HEK293 (cell line): ENCODE results near the gene SH3BP2.

Source experiments
- CTCF ChIA-PET: fragments of 350-600 bp; formaldehyde crosslinking; extraction: SDS; loops from one replicate; lab custom pipeline; 2021; ENCODE audit warnings: antibody characterized with exemption; lab: Yijun Ruan, JAX
- POLR2A ChIA-PET: fragments of 300-600 bp; formaldehyde crosslinking; extraction: SDS; loops from one replicate; lab custom pipeline; 2020; ENCODE audit warnings: antibody characterized with exemption, inconsistent platforms; lab: Yijun Ruan, JAX
- H3K27ac ChIP-seq: fragments of 200-500 bp; sonication (Bioruptor generic); 2 replicates; pipeline ENCODE4 v1.5.1; 2014; ENCODE audit warnings: low read depth, low read length, control low read depth, inconsistent platforms; ENCODE audit errors: extremely low read depth
- H3K36me3 ChIP-seq, 2 experiments: fragments of 200-500 bp in 1 of 2; sonication (Bioruptor generic) in 1 of 2; 1 replicate in 1 of 2; 2 replicates in 1 of 2; pipeline ENCODE4 v1.5.1; 2014 to 2017; ENCODE audit warnings: inconsistent platforms in 2 of 2, low read length in 2 of 2; ENCODE audit not compliant: control insufficient read depth in 2 of 2, insufficient read depth in 1 of 2
- H3K4me1 ChIP-seq: fragments of 200-500 bp; sonication (Bioruptor generic); 2 replicates; pipeline ENCODE4 v1.5.1; 2014; ENCODE audit warnings: mild to moderate bottlenecking, low read length, inconsistent platforms; ENCODE audit not compliant: control insufficient read depth, insufficient read depth
- H3K4me3 ChIP-seq: 2 replicates; pipeline ENCODE4 v1.5.1; 2011; ENCODE audit warnings: low read depth, mild to moderate bottlenecking, control low read depth, low read length, moderate library complexity
- H3K9me3 ChIP-seq: fragments of 200-500 bp; sonication (Bioruptor generic); 2 replicates; pipeline ENCODE4 v1.5.1; 2014; ENCODE audit warnings: low read depth, low read length, inconsistent platforms; ENCODE audit not compliant: control insufficient read depth, insufficient read depth
- MYNN ChIP-seq: fragments of 450-650 bp; formaldehyde crosslinking; IDR thresholded peaks from 2 replicates; pipeline ENCODE4 v1.5.1; 2016; ENCODE audit warnings: missing biosample characterization, missing genetic modification characterization, borderline replicate concordance
- PRDM10 ChIP-seq: fragments of 450-650 bp; formaldehyde crosslinking; IDR thresholded peaks from 2 replicates; pipeline ENCODE4 v1.5.1; 2016; ENCODE audit warnings: missing biosample characterization, missing genetic modification characterization
- SETDB1 ChIP-seq: IDR thresholded peaks from one replicate; pipeline ENCODE4 v1.6.1; 2017; ENCODE audit warnings: mild to moderate bottlenecking, low read length, moderate library complexity, mixed read lengths; ENCODE audit not compliant: insufficient read length
- ZBTB26 ChIP-seq: fragments of 450-650 bp; formaldehyde crosslinking; optimal IDR thresholded peaks from 2 replicates; pipeline ENCODE3; 2016; ENCODE audit warnings: missing biosample characterization, mild to moderate bottlenecking, missing genetic modification characterization
- ZBTB48 ChIP-seq: fragments of 450-650 bp; formaldehyde crosslinking; IDR thresholded peaks from 2 replicates; pipeline ENCODE4 v1.5.1; 2016; ENCODE audit warnings: missing biosample characterization, missing genetic modification characterization
- ZNF274 ChIP-seq, 2 experiments: fragments of 200-500 bp in 1 of 2; fragments of 450-650 bp in 1 of 2; sonication (Bioruptor generic) in 1 of 2; formaldehyde crosslinking in 1 of 2; IDR thresholded peaks; 2 replicates each; pipeline versions ENCODE4 v1.5.1 to v1.6.1; 2014 to 2016; ENCODE audit warnings: borderline replicate concordance in 1 of 2, inconsistent platforms in 1 of 2, low read length in 1 of 2, missing biosample characterization in 1 of 2, missing genetic modification characterization in 1 of 2
- ZNF292 ChIP-seq: fragments of 450-650 bp; formaldehyde crosslinking; IDR thresholded peaks from 2 replicates; pipeline ENCODE4 v1.5.1; 2016; ENCODE audit warnings: low read depth, missing biosample characterization, missing genetic modification characterization, borderline replicate concordance
- ZNF404 ChIP-seq: fragments of 450-650 bp; formaldehyde crosslinking; IDR thresholded peaks from 2 replicates; pipeline ENCODE4 v1.5.1; 2017; ENCODE audit warnings: missing biosample characterization, missing genetic modification characterization
- ZNF433 ChIP-seq: fragments of 450-650 bp; formaldehyde crosslinking; IDR thresholded peaks from 2 replicates; pipeline ENCODE4 v1.5.1; 2016; ENCODE audit warnings: missing biosample characterization, missing genetic modification characterization, low read depth
- ZNF513 ChIP-seq: fragments of 450-650 bp; IDR thresholded peaks from 2 replicates; pipeline ENCODE4 v1.5.1; 2018; ENCODE audit warnings: missing biosample characterization, missing genetic modification characterization
- ZNF548 ChIP-seq: fragments of 450-650 bp; formaldehyde crosslinking; IDR thresholded peaks from 2 replicates; pipeline ENCODE4 v1.5.1; 2016; ENCODE audit warnings: missing biosample characterization, missing genetic modification characterization
- ZNF600 ChIP-seq: fragments of 450-650 bp; formaldehyde crosslinking; IDR thresholded peaks from 2 replicates; pipeline ENCODE4 v1.5.1; 2016; ENCODE audit warnings: missing biosample characterization, missing genetic modification characterization
- ZNF623 ChIP-seq: fragments of 450-650 bp; formaldehyde crosslinking; IDR thresholded peaks from 2 replicates; pipeline ENCODE4 v1.5.1; 2016; ENCODE audit warnings: missing biosample characterization, missing genetic modification characterization
- ZNF639 ChIP-seq: fragments of 450-650 bp; formaldehyde crosslinking; IDR thresholded peaks from 2 replicates; pipeline ENCODE4 v1.5.1; 2016; ENCODE audit warnings: missing biosample characterization, missing genetic modification characterization
- ZNF670 ChIP-seq: fragments of 450-650 bp; formaldehyde crosslinking; IDR thresholded peaks from 2 replicates; pipeline ENCODE4 v1.5.1; 2016; ENCODE audit warnings: missing biosample characterization, missing genetic modification characterization, low read depth

Gene SH3BP2

GRCh38 chr4:2765832-2766526 lies 26.9 kb upstream of the SH3BP2 start:
- H3K9me3 ChIP-seq = no peaks in the 10 kb centered on the region
- TF ChIP-seq SETDB1 (no peak), ZNF513 (no peak), ZNF600 (tag by site-specific recombination) (no peak), ZNF623 (tag by site-specific recombination) (no peak), ZNF670 (tag by site-specific recombination) (no peak), ZNF292 (tag by site-specific recombination) (no peak)
- TF ChIP-seq, all 188 proteins: peak for 0
- CTCF ChIA-PET = interaction anchor here (0.6 kb wide), 1 partner anchor 73 kb away, joined by 3 read pairs; no protein-coding TSS in a partner anchor
- POLR2A ChIA-PET = interaction anchor here (0.7 kb wide), 1 partner anchor 26 kb away, joined by 3 read pairs; no protein-coding TSS in a partner anchor
- no peaks in the 10 kb centered on the region for H3K36me3 ChIP-seq
- H3K4me3 ChIP-seq = no peak overlapping the region
- H3K27ac ChIP-seq = no peak overlapping the region
- no peaks in the 10 kb centered on the region for H3K4me1 ChIP-seq

GRCh38 chr4:2767046-2767704 lies 25.7 kb upstream of the SH3BP2 start:
- POLR2A ChIA-PET = no interaction called here
- CTCF ChIA-PET = interaction anchor here (0.7 kb wide), 2 partner anchors 265 to 270 kb away, joined by 3 read pairs; no protein-coding TSS in a partner anchor
- H3K4me3 ChIP-seq = no peak overlapping the region
- TF ChIP-seq ZNF433 (tag by site-specific recombination) = no peak
- no peak for TF ChIP-seq ZNF404 (tag by site-specific recombination)
- no peak for TF ChIP-seq ZNF600 (tag by site-specific recombination)
- no peak for TF ChIP-seq ZNF639 (tag by site-specific recombination)
- no peak for TF ChIP-seq PRDM10 (tag by site-specific recombination)
- no peak for TF ChIP-seq ZBTB48 (tag by site-specific recombination)
- TF ChIP-seq ZBTB26 (tag by site-specific recombination) = no peak
- no peak for TF ChIP-seq ZNF548 (tag by site-specific recombination)
- no peak for TF ChIP-seq MYNN (tag by site-specific recombination)
- TF ChIP-seq ZNF274 (IDR thresholded peaks at IDR 0.05; ENCODE audit: low read length) = no peak
- no peak for TF ChIP-seq ZNF274 (tag by site-specific recombination; IDR thresholded peaks at IDR 0.05; ENCODE audit: borderline replicate concordance)
- no peaks in the 10 kb centered on the region for H3K4me1 ChIP-seq
- H3K36me3 ChIP-seq = no peaks in the 10 kb centered on the region
- H3K27ac ChIP-seq = no peak overlapping the region
- no peaks in the 10 kb centered on the region for H3K9me3 ChIP-seq
